ENCODE results near the gene MAML2. TPM values are rescaled to one million over a fixed set of nuclear protein-coding genes. Genes with fewer than 3 reads are reported as not detected.
"Not testable (repeated sequence)": the region's sequence is repeated elsewhere in the genome, so short reads cannot be mapped to it uniquely, and the experiment has no call there.

The MAML2 gene
- total and polyA plus RNA-seq, 10 donors = 2.7 to 43.4 (median 27.2) TPM

GRCh38 chr11:96287822-96288439 is 55.1 kb downstream of the MAML2 start:
- H3K9me3 ChIP-seq = peaks cover 0 to 5% (median 0%) of the 10 kb centered on the region in 8 donors
- peaks cover 6 to 49% (median 21%) of the 10 kb centered on the region in 6 donors for H3K4me1 ChIP-seq
- no peaks in the 10 kb centered on the region for H3K36me3 ChIP-seq
- DNase-seq = no peak
- TF ChIP-seq POLR2A (IDR thresholded peaks at IDR 0.05) = no peak
- TF ChIP-seq POLR2AphosphoS5 (IDR thresholded peaks at IDR 0.05) = no peak
- TF ChIP-seq, protein P1, sequence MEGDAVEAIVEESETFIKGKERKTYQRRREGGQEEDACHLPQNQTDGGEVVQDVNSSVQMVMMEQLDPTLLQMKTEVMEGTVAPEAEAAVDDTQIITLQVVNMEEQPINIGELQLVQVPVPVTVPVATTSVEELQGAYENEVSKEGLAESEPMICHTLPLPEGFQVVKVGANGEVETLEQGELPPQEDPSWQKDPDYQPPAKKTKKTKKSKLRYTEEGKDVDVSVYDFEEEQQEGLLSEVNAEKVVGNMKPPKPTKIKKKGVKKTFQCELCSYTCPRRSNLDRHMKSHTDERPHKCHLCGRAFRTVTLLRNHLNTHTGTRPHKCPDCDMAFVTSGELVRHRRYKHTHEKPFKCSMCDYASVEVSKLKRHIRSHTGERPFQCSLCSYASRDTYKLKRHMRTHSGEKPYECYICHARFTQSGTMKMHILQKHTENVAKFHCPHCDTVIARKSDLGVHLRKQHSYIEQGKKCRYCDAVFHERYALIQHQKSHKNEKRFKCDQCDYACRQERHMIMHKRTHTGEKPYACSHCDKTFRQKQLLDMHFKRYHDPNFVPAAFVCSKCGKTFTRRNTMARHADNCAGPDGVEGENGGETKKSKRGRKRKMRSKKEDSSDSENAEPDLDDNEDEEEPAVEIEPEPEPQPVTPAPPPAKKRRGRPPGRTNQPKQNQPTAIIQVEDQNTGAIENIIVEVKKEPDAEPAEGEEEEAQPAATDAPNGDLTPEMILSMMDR (IDR thresholded peaks at IDR 0.05 in 8 of 11, conservative IDR thresholded peaks at IDR 0.05 in 3 of 11) = no peak
- no peak overlapping the region for H3K27ac ChIP-seq
- H3K4me3 ChIP-seq = no peak overlapping the region
- 72 to 81% (median 80%) methylated on average over 6 of the region's 6 CpGs for WGBS, 5 donors
- no peaks in the 10 kb centered on the region for H3K27me3 ChIP-seq (replicated peaks in 1 of 7)
- intact Hi-C loops (cut with DNase I; ENCODE audit: low total_unique reads) = no loop called here

- H3K4me1 ChIP-seq = peaks cover 8 to 47% (median 21%) of the 10 kb centered on the region in 6 donors
- intact Hi-C loops (cut with DNase I; ENCODE audit: low total_unique reads); H3K9me3 ChIP-seq; H3K27me3 ChIP-seq (replicated peaks in 1 of 7); DNase-seq; H3K27ac ChIP-seq; H3K4me3 ChIP-seq; H3K36me3 ChIP-seq: not testable (repeated sequence)
- 94 to 98% (median 98%) methylated on average over 6 of the region's 6 CpGs for WGBS, 5 donors
These were observed 57.0 kb downstream of the MAML2 start for GRCh38 chr11:96285985-96286384.

- DNase-seq = no peak
- TF ChIP-seq POLR2AphosphoS5 (IDR thresholded peaks at IDR 0.05) (no peak), POLR2A (IDR thresholded peaks at IDR 0.05) (no peak)
- TF ChIP-seq, protein P1 (IDR thresholded peaks at IDR 0.05 in 8 of 11, conservative IDR thresholded peaks at IDR 0.05 in 3 of 11) = no peak
- Histone ChIP-seq H3K4me3 (no peak overlapping the region), H3K27me3 (replicated peaks in 1 of 7) (no peaks in the 10 kb centered on the region), H3K4me1 (peaks cover 8 to 58% (median 27%) of the 10 kb centered on the region in 6 donors), H3K9me3 (peaks cover 0 to 5% (median 0%) of the 10 kb centered on the region in 8 donors), H3K36me3 (no peaks in the 10 kb centered on the region), H3K27ac (no peak overlapping the region)
- 81 to 87% (median 85%) methylated on average over 3 of the region's 3 CpGs for WGBS, 5 donors
- intact Hi-C loops (cut with DNase I; ENCODE audit: low total_unique reads) = no loop called here
These were observed 58.1 kb downstream of the MAML2 start for GRCh38 chr11:96284917-96285316.

DNA sequence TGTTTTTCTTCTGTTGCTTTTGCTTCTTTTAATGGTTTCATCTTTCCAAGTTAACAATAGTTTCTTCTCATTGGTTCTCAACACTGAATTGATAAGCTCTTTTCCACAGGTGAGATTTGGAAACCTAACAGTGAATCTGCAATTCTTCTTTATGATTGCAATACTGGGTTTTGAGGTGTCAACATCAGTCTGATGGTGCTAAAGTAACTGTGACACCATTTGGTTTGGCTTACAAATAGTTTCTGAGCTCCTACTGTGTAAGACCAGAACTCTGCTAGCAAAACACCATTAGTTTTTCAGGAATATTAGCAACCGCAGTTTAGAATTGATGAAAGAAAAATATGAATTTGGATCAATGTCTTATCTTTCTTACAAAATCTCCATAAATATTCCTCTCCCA is 58.6 kb downstream of the MAML2 start:
- H3K27me3 ChIP-seq (replicated peaks in 1 of 7) = no peaks in the 10 kb centered on the region
- H3K27ac ChIP-seq = no peak overlapping the region
- TF ChIP-seq POLR2AphosphoS5 (IDR thresholded peaks at IDR 0.05) = no peak
- intact Hi-C loops (cut with DNase I; ENCODE audit: low total_unique reads) = no loop called here
- H3K36me3 ChIP-seq = no peaks in the 10 kb centered on the region
- peaks cover 8 to 63% (median 32%) of the 10 kb centered on the region in 6 donors for H3K4me1 ChIP-seq
- H3K9me3 ChIP-seq = peaks cover 0 to 5% (median 0%) of the 10 kb centered on the region in 8 donors
- no peak for DNase-seq
- H3K4me3 ChIP-seq = no peak overlapping the region
- 96 to 98% (median 98%) methylated on average over 1 of the region's 1 CpG for WGBS, 5 donors

GRCh38 chr11:96282625-96283220 is 60.3 kb downstream of the MAML2 start:
- DNase-seq = no peak
- Histone ChIP-seq H3K4me1 (peaks cover 8 to 68% (median 34%) of the 10 kb centered on the region in 6 donors), H3K27ac (no peak overlapping the region), H3K36me3 (no peaks in the 10 kb centered on the region), H3K4me3 (no peak overlapping the region), H3K9me3 (peaks cover 0 to 5% (median 0%) of the 10 kb centered on the region in 8 donors), H3K27me3 (replicated peaks in 1 of 7) (no peaks in the 10 kb centered on the region)
- 63 to 82% (median 76%) methylated on average over 2 of the region's 2 CpGs for WGBS, 5 donors
- TF ChIP-seq, protein P1 (IDR thresholded peaks at IDR 0.05 in 8 of 11, conservative IDR thresholded peaks at IDR 0.05 in 3 of 11) = no peak
- TF ChIP-seq POLR2AphosphoS5 (IDR thresholded peaks at IDR 0.05) = no peak
- no peak for TF ChIP-seq POLR2A (IDR thresholded peaks at IDR 0.05)
- intact Hi-C loops (cut with DNase I; ENCODE audit: low total_unique reads) = no loop called here

All from spleen (tissue), 11 donors.